PC-3 (cell line): ENCODE data around the gene EHD3. TPM values are rescaled to one million over a fixed set of nuclear protein-coding genes. Genes with fewer than 3 reads are reported as not detected.

ENCODE experiments used
- ATAC-seq: fragments of 200-7000 bp; cut with Tn5 transposase; 2 replicates; pipeline ENCODE4 v1.9.1; 2020; ENCODE audit warnings: mild to moderate bottlenecking, moderate library complexity
- BruUV-seq: library from RNA; stranded (reverse); fragments of 400-500 nt; replicated peaks from 2 replicates; lab custom pipeline; 2021; lab: Mats Ljungman, UMichigan
- CTCF ChIA-PET: fragments of 300-600 bp; sonication (Branson Sonifier 250); formaldehyde crosslinking; loops from one replicate; lab custom pipeline; 2022; ENCODE audit warnings: antibody characterized with exemption; lab: Charles Lee
- POLR2A ChIA-PET: fragments of 300-600 bp; sonication (Branson Sonifier 250); formaldehyde crosslinking; loops from one replicate; lab custom pipeline; 2022; ENCODE audit warnings: antibody characterized with exemption; ENCODE audit not compliant: unreplicated experiment; lab: Charles Lee
- DNase-seq: peaks from one replicate; pipeline ENCODE4 v3.0.0-alpha.2; 2015
- H2AFZ ChIP-seq: fragments of 300-600 bp; sonication (generic); 2 replicates; pipeline ENCODE4 v1.6.0; 2016; ENCODE audit warnings: antibody characterized with exemption, low read length
- H3F3A ChIP-seq: fragments of 300-600 bp; sonication (generic); one replicate; pipeline ENCODE4 v1.6.0; 2017; ENCODE audit warnings: antibody characterized with exemption, low read length, control low read depth, mild to moderate bottlenecking; ENCODE audit not compliant: unreplicated experiment
- H3K27ac ChIP-seq: fragments of 300-600 bp; sonication (generic); 2 replicates; pipeline ENCODE4 v1.5.1; 2016; ENCODE audit warnings: mild to moderate bottlenecking, low read length
- H3K27me3 ChIP-seq: fragments of 300-600 bp; sonication (generic); 2 replicates; pipeline ENCODE4 v1.6.1; 2016; ENCODE audit warnings: low read length, mixed read lengths
- H3K36me3 ChIP-seq: fragments of 300-600 bp; sonication (generic); 2 replicates; pipeline ENCODE4 v1.6.1; 2016; ENCODE audit warnings: low read depth, mixed run types, low read length, mixed read lengths
- H3K4me1 ChIP-seq: fragments of 300-600 bp; sonication (generic); 2 replicates; pipeline ENCODE4 v1.5.1; 2016; ENCODE audit warnings: low read length; ENCODE audit not compliant: insufficient read depth
- H3K4me2 ChIP-seq: fragments of 300-600 bp; sonication (generic); 2 replicates; pipeline ENCODE4 v1.6.0; 2016; ENCODE audit warnings: low read length
- H3K4me3 ChIP-seq: fragments of 300-600 bp; sonication (generic); 2 replicates; pipeline ENCODE4 v1.5.1; 2016; ENCODE audit warnings: mild to moderate bottlenecking, low read length, mixed read lengths
- H3K79me2 ChIP-seq: fragments of 300-600 bp; sonication (generic); 2 replicates; pipeline ENCODE4 v1.6.1; 2017; ENCODE audit warnings: low read length, mixed read lengths
- H3K9ac ChIP-seq: fragments of 300-600 bp; sonication (generic); 2 replicates; pipeline ENCODE4 v1.6.0; 2016; ENCODE audit warnings: mild to moderate bottlenecking, low read length
- H3K9me2 ChIP-seq: fragments of 300-600 bp; sonication (generic); replicated peaks from 2 replicates; pipeline ENCODE4 v1.6.1; 2016; ENCODE audit warnings: mixed run types, low read length, mixed read lengths
- H3K9me3 ChIP-seq: fragments of 300-600 bp; sonication (generic); 2 replicates; pipeline ENCODE4 v1.6.1; 2016; ENCODE audit warnings: low read length, mixed read lengths
- H4K20me1 ChIP-seq: fragments of 300-600 bp; sonication (generic); 2 replicates; pipeline ENCODE4 v1.6.1; 2016; ENCODE audit warnings: low read length, mixed read lengths
- CTCF ChIP-seq: fragments of 300-600 bp; sonication (generic); conservative IDR thresholded peaks from 2 replicates; pipeline ENCODE4 v1.5.1; 2017; ENCODE audit warnings: antibody characterized with exemption, low read depth, mild to moderate bottlenecking, low read length
- EZH2 ChIP-seq: fragments of 300-600 bp; sonication (generic); IDR thresholded peaks from one replicate; pipeline ENCODE4 v1.6.1; 2017; ENCODE audit warnings: antibody characterized with exemption, mild to moderate bottlenecking, low read length; ENCODE audit not compliant: unreplicated experiment
- EZH2phosphoT487 ChIP-seq: fragments of 300-600 bp; sonication (generic); IDR thresholded peaks from 2 replicates; pipeline ENCODE4 v1.6.1; 2018; ENCODE audit warnings: mild to moderate bottlenecking, antibody characterized with exemption, low read length, borderline replicate concordance
- intact Hi-C: fragments of 100-400 bp; cut with micrococcal nuclease; formaldehyde crosslinking; loops from 2 replicates; pipeline ENCODE4 v1.9.0; 2023
- total RNA-seq: library from RNA; depleted of rRNA; stranded (reverse); fragments of >200 nt; gene quantifications from 2 replicates; pipeline ENCODE4 v1.2.3, GENCODE V29; 2014

EHD3 gene
- total RNA-seq, 1 experiment from 2014 or later = 4.4 TPM

- DNase-seq (no peak), ATAC-seq (no peak)
- Histone ChIP-seq H3K4me1 (peaks cover 18% of the 10 kb centered on the region), H3K4me2 (no peak overlapping the region), H3K79me2 (no peaks in the 10 kb centered on the region), H3F3A (no peaks in the 10 kb centered on the region), H3K36me3 (no peaks in the 10 kb centered on the region), H3K9me2 (no peaks in the 10 kb centered on the region), H3K27me3 (no peaks in the 10 kb centered on the region), H3K9me3 (no peaks in the 10 kb centered on the region), H3K27ac (no peak overlapping the region), H2AFZ (no peak overlapping the region), H3K9ac (no peak overlapping the region), H3K4me3 (no peak overlapping the region), H4K20me1 (no peaks in the 10 kb centered on the region)
- TF ChIP-seq EZH2 (no peak), EZH2phosphoT487 (no peak), CTCF (no peak)
- intact Hi-C loops = loop anchor here (2.0 kb wide), 1 partner anchor 62 kb away; no protein-coding TSS in a partner anchor
- CTCF ChIA-PET = no interaction called here
- POLR2A ChIA-PET = no interaction called here
- BruUV-seq = no TSS peak
These were observed 36.9 kb downstream of the EHD3 start for GRCh38 chr2:31270822-31271231.

- Histone ChIP-seq H3K9me3 (no peaks in the 10 kb centered on the region), H3K27me3 (no peaks in the 10 kb centered on the region), H2AFZ (no peak overlapping the region), H3K36me3 (no peaks in the 10 kb centered on the region), H3K27ac (no peak overlapping the region), H3K9ac (no peak overlapping the region), H3K4me1 (peaks cover 18% of the 10 kb centered on the region), H3K4me3 (no peak overlapping the region), H3K9me2 (no peaks in the 10 kb centered on the region), H3K4me2 (no peak overlapping the region), H4K20me1 (no peaks in the 10 kb centered on the region), H3K79me2 (no peaks in the 10 kb centered on the region), H3F3A (no peaks in the 10 kb centered on the region)
- no TSS peak for BruUV-seq
- TF ChIP-seq EZH2 (no peak), EZH2phosphoT487 (no peak), CTCF (no peak)
- ATAC-seq = no peak
- CTCF ChIA-PET = no interaction called here
- POLR2A ChIA-PET = interaction anchor here (0.6 kb wide), 1 partner anchor 606 kb away, joined by 9 read pairs; no protein-coding TSS in a partner anchor
- no peak for DNase-seq
- intact Hi-C loops = loop anchor here (2.0 kb wide), 1 partner anchor 61 kb away; no protein-coding TSS in a partner anchor
These were observed 37.9 kb downstream of the EHD3 start for GRCh38 chr2:31271851-31272267.

GRCh38 chr2:31274401-31275075 lies 40.6 kb downstream of the EHD3 start:
- Histone ChIP-seq H3K4me2 (no peak overlapping the region), H4K20me1 (no peaks in the 10 kb centered on the region), H3K27ac (no peak overlapping the region), H3K9me3 (no peaks in the 10 kb centered on the region), H3K9ac (no peak overlapping the region), H3K4me1 (peaks cover 13% of the 10 kb centered on the region), H3K36me3 (no peaks in the 10 kb centered on the region), H3K27me3 (no peaks in the 10 kb centered on the region), H3K79me2 (no peaks in the 10 kb centered on the region), H3K4me3 (no peak overlapping the region), H3F3A (no peaks in the 10 kb centered on the region), H3K9me2 (no peaks in the 10 kb centered on the region), H2AFZ (no peak overlapping the region)
- POLR2A ChIA-PET = no interaction called here
- no peak for ATAC-seq
- BruUV-seq = no TSS peak
- TF ChIP-seq EZH2phosphoT487 (no peak), CTCF (no peak), EZH2 (no peak)
- intact Hi-C loops = no loop called here
- DNase-seq = no peak
- CTCF ChIA-PET = no interaction called here
